ENCODE results near the gene NXNL1. TPM values are rescaled to one million over a fixed set of nuclear protein-coding genes. Genes with fewer than 3 reads are reported as not detected.

NXNL1 gene
- total RNA-seq, 3 donors from 2014 or later (not counting 1 experiment from before 2014, with no cell fraction given), result not detected

DNA sequence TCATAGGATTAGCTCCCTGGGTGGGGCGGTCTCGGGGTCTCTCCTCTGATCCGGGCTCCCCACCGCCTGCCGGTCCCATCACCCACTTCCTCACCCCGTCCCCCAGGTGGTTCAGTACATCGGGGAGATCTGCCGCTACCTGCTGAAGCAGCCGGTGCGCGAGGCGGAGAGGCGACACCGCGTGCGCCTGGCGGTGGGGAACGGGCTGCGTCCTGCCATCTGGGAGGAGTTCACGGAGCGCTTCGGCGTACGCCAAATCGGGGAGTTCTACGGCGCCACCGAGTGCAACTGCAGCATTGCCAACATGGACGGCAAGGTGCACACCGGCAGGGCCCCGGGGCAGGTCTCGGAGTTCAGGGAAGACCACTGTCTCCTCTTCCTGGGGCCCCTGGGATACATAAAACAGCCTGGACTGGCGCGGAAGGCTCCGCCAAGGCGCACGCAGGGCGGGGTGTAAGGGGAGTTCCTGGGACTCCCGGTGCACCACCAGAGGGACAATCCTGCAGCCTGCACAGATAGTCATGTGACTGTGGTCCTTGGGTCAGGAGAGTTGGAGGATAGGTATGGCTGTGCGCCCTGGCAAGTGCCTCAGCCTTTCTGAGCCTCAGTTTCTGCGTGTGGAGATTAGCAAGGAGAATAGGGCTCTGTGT is 36.5 kb upstream of the NXNL1 start:
- H3K9me3 ChIP-seq (ENCODE audit: control insufficient read depth, insufficient read depth, low read length), result no peaks in the 10 kb centered on the region
- H3K4me1 ChIP-seq (ENCODE audit: control insufficient read depth, insufficient read depth, low read length), result peaks cover 24% of the 10 kb centered on the region
- TF ChIP-seq, protein P1, sequence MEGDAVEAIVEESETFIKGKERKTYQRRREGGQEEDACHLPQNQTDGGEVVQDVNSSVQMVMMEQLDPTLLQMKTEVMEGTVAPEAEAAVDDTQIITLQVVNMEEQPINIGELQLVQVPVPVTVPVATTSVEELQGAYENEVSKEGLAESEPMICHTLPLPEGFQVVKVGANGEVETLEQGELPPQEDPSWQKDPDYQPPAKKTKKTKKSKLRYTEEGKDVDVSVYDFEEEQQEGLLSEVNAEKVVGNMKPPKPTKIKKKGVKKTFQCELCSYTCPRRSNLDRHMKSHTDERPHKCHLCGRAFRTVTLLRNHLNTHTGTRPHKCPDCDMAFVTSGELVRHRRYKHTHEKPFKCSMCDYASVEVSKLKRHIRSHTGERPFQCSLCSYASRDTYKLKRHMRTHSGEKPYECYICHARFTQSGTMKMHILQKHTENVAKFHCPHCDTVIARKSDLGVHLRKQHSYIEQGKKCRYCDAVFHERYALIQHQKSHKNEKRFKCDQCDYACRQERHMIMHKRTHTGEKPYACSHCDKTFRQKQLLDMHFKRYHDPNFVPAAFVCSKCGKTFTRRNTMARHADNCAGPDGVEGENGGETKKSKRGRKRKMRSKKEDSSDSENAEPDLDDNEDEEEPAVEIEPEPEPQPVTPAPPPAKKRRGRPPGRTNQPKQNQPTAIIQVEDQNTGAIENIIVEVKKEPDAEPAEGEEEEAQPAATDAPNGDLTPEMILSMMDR (IDR thresholded peaks at IDR 0.05), result no peak
- H3K36me3 Mint-ChIP-seq, result no peaks in the 10 kb centered on the region
- DNase-seq, result no peak
- no peaks in the 10 kb centered on the region for H3K9me3 Mint-ChIP-seq
- WGBS (ENCODE audit: insufficient coverage), result 95% methylated on average over 41 of the region's 41 CpGs
- intact Hi-C loops (cut with micrococcal nuclease), result loop anchor here (10.0 kb wide), 1 partner anchor 358 kb away; the partner anchor contains the start of gene RPL18A
- H3K27me3 ChIP-seq (ENCODE audit: control insufficient read depth, insufficient read depth, low read length), result no peaks in the 10 kb centered on the region
- no peak overlapping the region for H3K27ac Mint-ChIP-seq
- no peaks in the 10 kb centered on the region for H3K27me3 Mint-ChIP-seq (ENCODE audit: low read depth in 2 of 2)
- H3K36me3 ChIP-seq (ENCODE audit: control insufficient read depth, insufficient read depth, low read length), result peaks cover 5% of the 10 kb centered on the region
- no peak overlapping the region for H3K4me3 ChIP-seq (ENCODE audit: low read length)
- no peak overlapping the region for H3K4me3 Mint-ChIP-seq
- no peak overlapping the region for H3K27ac ChIP-seq (ENCODE audit: low read length)
- H3K4me1 Mint-ChIP-seq, result peaks cover 10 to 19% of the 10 kb centered on the region in 2 donors
- no peak for ATAC-seq

DNA sequence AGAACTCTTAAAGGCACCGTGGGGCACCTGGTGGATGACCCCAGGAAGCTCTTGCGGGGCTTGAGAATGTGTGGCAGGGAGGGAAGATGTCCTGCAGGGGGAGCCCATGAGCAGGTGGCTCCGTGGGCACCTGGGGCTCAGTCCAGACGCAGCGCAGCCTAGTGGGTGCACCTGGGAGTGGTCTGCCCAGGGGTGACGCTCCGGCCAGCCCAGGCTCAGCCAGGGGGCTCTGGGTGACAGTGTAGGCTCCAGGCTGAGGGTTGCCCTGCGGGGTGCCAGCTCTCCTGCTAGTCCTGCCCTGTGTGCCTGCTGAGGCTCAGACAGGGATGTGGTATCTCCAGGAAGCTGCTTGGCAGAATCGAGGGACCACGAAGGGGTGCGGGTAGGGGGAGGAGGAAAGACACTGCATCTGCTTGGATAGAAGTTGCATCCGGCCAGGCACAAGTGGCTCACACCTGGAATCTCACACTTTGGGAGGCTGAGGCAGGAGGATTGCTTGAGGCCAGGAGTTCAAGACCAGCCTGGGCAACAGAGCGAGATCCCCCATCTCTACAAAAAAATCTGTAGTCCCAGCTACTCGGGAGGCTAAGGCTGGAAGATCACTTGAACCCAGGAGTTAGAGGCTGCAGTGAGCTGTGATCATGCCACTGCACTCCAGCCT is 35.7 kb upstream of the NXNL1 start:
- peaks cover 10 to 19% of the 10 kb centered on the region in 2 donors for H3K4me1 Mint-ChIP-seq
- peaks cover 5% of the 10 kb centered on the region for H3K36me3 ChIP-seq (ENCODE audit: control insufficient read depth, insufficient read depth, low read length)
- peak; percentile 99 to 100 (median 99) for ATAC-seq
- no peak overlapping the region for H3K27ac ChIP-seq (ENCODE audit: low read length)
- H3K9me3 Mint-ChIP-seq, result no peaks in the 10 kb centered on the region
- H3K9me3 ChIP-seq (ENCODE audit: control insufficient read depth, insufficient read depth, low read length), result no peaks in the 10 kb centered on the region
- H3K36me3 Mint-ChIP-seq, result no peaks in the 10 kb centered on the region
- no peak overlapping the region for H3K4me3 Mint-ChIP-seq
- no peak overlapping the region for H3K27ac Mint-ChIP-seq
- H3K27me3 ChIP-seq (ENCODE audit: control insufficient read depth, insufficient read depth, low read length), result no peaks in the 10 kb centered on the region
- H3K4me1 ChIP-seq (ENCODE audit: control insufficient read depth, insufficient read depth, low read length), result peaks cover 24% of the 10 kb centered on the region
- TF ChIP-seq, protein P1 (IDR thresholded peaks at IDR 0.05), result peak; percentile 98
- peak; percentile 83 to 92 for DNase-seq
- no peaks in the 10 kb centered on the region for H3K27me3 Mint-ChIP-seq (ENCODE audit: low read depth in 2 of 2)
- WGBS (ENCODE audit: insufficient coverage), result 19% methylated on average over 14 of the region's 14 CpGs
- intact Hi-C loops (cut with micrococcal nuclease), result loop anchor here (10.0 kb wide), 1 partner anchor 358 kb away; the partner anchor contains the start of gene RPL18A
- no peak overlapping the region for H3K4me3 ChIP-seq (ENCODE audit: low read length)

DNA sequence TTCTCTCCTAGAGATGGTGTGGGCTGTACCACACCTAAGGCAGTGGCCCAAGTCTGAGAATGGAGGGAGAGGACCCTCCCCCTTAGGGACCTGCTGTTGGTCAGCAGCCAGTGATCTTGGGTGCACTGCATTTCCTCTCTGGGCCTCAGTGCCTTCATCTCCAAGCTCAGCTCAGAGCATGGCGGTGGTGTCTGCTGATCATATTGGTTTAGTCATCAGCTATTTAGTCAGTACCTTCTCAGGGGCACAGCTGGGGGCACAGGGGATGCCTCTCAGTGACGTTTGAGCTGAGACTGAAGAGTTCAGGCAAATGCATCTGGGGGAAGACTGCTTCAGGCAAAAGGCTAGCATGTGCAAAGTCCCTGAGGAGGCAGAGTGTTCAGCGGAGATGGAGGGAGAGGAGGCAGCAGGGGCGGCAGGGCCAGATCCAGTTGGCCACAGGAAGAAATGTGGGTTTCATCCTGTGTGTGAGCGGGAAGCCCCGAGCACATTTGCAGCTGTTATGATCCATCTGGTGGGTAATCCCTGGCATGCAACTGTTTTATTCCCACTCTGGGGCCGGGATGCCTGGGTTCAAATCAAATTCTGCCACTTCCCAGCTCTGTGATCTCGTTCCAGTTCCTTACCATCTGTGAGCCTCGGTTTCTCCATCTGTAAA is 35.0 kb upstream of the NXNL1 start:
- Mint-ChIP-seq H3K36me3 (no peaks in the 10 kb centered on the region), H3K27me3 (ENCODE audit: low read depth in 2 of 2) (no peaks in the 10 kb centered on the region), H3K27ac (no peak overlapping the region), H3K4me1 (peaks cover 10 to 19% of the 10 kb centered on the region in 2 donors), H3K9me3 (no peaks in the 10 kb centered on the region), H3K4me3 (no peak overlapping the region)
- H3K27me3 ChIP-seq (ENCODE audit: control insufficient read depth, insufficient read depth, low read length), result no peaks in the 10 kb centered on the region
- ATAC-seq, result no peak
- no peak for DNase-seq
- peaks cover 28% of the 10 kb centered on the region for H3K4me1 ChIP-seq (ENCODE audit: control insufficient read depth, insufficient read depth, low read length)
- no peaks in the 10 kb centered on the region for H3K9me3 ChIP-seq (ENCODE audit: control insufficient read depth, insufficient read depth, low read length)
- TF ChIP-seq, protein P1 (IDR thresholded peaks at IDR 0.05), result no peak
- no peak overlapping the region for H3K4me3 ChIP-seq (ENCODE audit: low read length)
- peaks cover 2% of the 10 kb centered on the region for H3K36me3 ChIP-seq (ENCODE audit: control insufficient read depth, insufficient read depth, low read length)
- H3K27ac ChIP-seq (ENCODE audit: low read length), result no peak overlapping the region
- WGBS (ENCODE audit: insufficient coverage), result 72% methylated on average over 9 of the region's 9 CpGs
- intact Hi-C loops (cut with micrococcal nuclease), result loop anchor here (10.0 kb wide), 1 partner anchor 359 kb away; the partner anchor contains the start of gene RPL18A

All from natural killer cell (primary cell).